Endothelial cell of umbilical vein (primary cell): ENCODE measurements around the gene RFX1. TPM values are rescaled to one million over a fixed set of nuclear protein-coding genes. Genes with fewer than 3 reads are reported as not detected.

ENCODE experiments used
- BruUV-seq: library from RNA; stranded (reverse); fragments of 400-500 nt; replicated peaks from 2 replicates; lab custom pipeline; 2021; lab: Mats Ljungman, UMichigan
- CTCF ChIA-PET: fragments of 300-600, 350-600 bp; sonication (Branson Sonifier 250); formaldehyde crosslinking; loops from one replicate; lab custom pipeline; 2021; ENCODE audit warnings: antibody characterized with exemption, inconsistent platforms; lab: Charles Lee
- POLR2A ChIA-PET: fragments of 300-600, 350-600 bp; sonication (Branson Sonifier 250); formaldehyde crosslinking; loops from one replicate; lab custom pipeline; 2021; ENCODE audit warnings: antibody characterized with exemption, inconsistent platforms; lab: Charles Lee
- DNase-seq: peaks from one replicate; pipeline ENCODE4 v3.0.0-alpha.2; 2011; ENCODE audit warnings: low read depth, low spot score
- FAIRE-seq: peaks from 2 replicates; lab custom pipeline; 2011; peaks lifted over from hg19 to GRCh38; lab: Jason Lieb, UNC
- H2AFZ ChIP-seq: 2 replicates; pipeline ENCODE4 v1.6.0; 2012; ENCODE audit warnings: low read depth, low read length, control low read depth, inconsistent platforms
- H3K27ac ChIP-seq: 2 replicates; pipeline ENCODE4 v1.5.1; 2011; ENCODE audit warnings: low read depth, mild to moderate bottlenecking, control low read depth, low read length, moderate library complexity; ENCODE audit not compliant: insufficient read depth
- H3K27me3 ChIP-seq, 2 experiments: 2 replicates each; pipeline versions ENCODE4 v1.6.0 to v1.6.1; 2011; ENCODE audit warnings: low read length in 2 of 2, mixed read lengths in 1 of 2; ENCODE audit not compliant: control insufficient read depth in 2 of 2, insufficient read depth in 2 of 2
- H3K36me3 ChIP-seq, 2 experiments: 2 replicates in 1 of 2; 3 replicates in 1 of 2; pipeline ENCODE4 v1.5.1; 2011; ENCODE audit warnings: low read length in 2 of 2, mild to moderate bottlenecking in 1 of 2, moderate library complexity in 1 of 2; ENCODE audit not compliant: control insufficient read depth in 2 of 2, insufficient read depth in 2 of 2; ENCODE audit errors: extremely low read depth in 1 of 2
- H3K4me1 ChIP-seq: 3 replicates; pipeline ENCODE4 v1.5.1; 2011; ENCODE audit warnings: mild to moderate bottlenecking, low read length; ENCODE audit not compliant: control insufficient read depth, insufficient read depth; ENCODE audit errors: extremely low read depth
- H3K4me2 ChIP-seq: 2 replicates; pipeline ENCODE4 v1.6.1; 2011; ENCODE audit warnings: low read length, control low read depth, mixed read lengths; ENCODE audit not compliant: insufficient read depth
- H3K4me3 ChIP-seq, 3 experiments: fragments of 200-600 bp in 1 of 3; sonication (generic), shearing (Covaris generic) in 1 of 3; replicated peaks in 1 of 3; 2 replicates each; pipeline ENCODE4 v1.5.1; 2011 to 2016; ENCODE audit warnings: control low read depth in 3 of 3, low read length in 3 of 3, mild to moderate bottlenecking in 2 of 3, inconsistent platforms in 1 of 3, low read depth in 1 of 3, moderate library complexity in 1 of 3; ENCODE audit not compliant: insufficient read depth in 1 of 3
- H3K79me2 ChIP-seq: 2 replicates; pipeline ENCODE4 v1.6.0; 2012; ENCODE audit warnings: low read length, inconsistent platforms; ENCODE audit not compliant: control insufficient read depth, insufficient read depth
- H3K9ac ChIP-seq: replicated peaks from 2 replicates; pipeline ENCODE3; 2011; ENCODE audit warnings: low read length, control low read depth; ENCODE audit not compliant: insufficient read depth; ENCODE audit errors: extremely low read depth
- H3K9me1 ChIP-seq: replicated peaks from 3 replicates; pipeline ENCODE4 v1.6.0; 2011; ENCODE audit warnings: mild to moderate bottlenecking, low read length; ENCODE audit not compliant: control insufficient read depth, insufficient read depth; ENCODE audit errors: extremely low read depth
- H3K9me3 ChIP-seq: replicated peaks from 2 replicates; pipeline ENCODE4 v1.5.1; 2012; ENCODE audit warnings: low read length, inconsistent platforms; ENCODE audit not compliant: control insufficient read depth, insufficient read depth
- H4K20me1 ChIP-seq: replicated peaks from 2 replicates; pipeline ENCODE3; 2011; ENCODE audit warnings: mild to moderate bottlenecking, low read length; ENCODE audit not compliant: control insufficient read depth, insufficient read depth; ENCODE audit errors: extremely low read depth
- CTCF ChIP-seq, 2 donors: IDR thresholded peaks; 1 replicate in 1 of 2; 2 replicates in 1 of 2; pipeline ENCODE4 v1.5.1; 2011; ENCODE audit warnings: low read length in 2 of 2, mild to moderate bottlenecking in 2 of 2, moderate library complexity in 2 of 2, control low read depth in 1 of 2, inconsistent platforms in 1 of 2, low read depth in 1 of 2; ENCODE audit not compliant: insufficient read depth in 1 of 2; ENCODE audit errors: extremely low read depth in 1 of 2
- FOS ChIP-seq: IDR thresholded peaks from 2 replicates; pipeline ENCODE4 v1.6.1; 2011; ENCODE audit warnings: mild to moderate bottlenecking, low read length, moderate library complexity, borderline replicate concordance; ENCODE audit not compliant: insufficient read depth
- GATA2 ChIP-seq: IDR thresholded peaks from 2 replicates; pipeline ENCODE4 v1.7.0; 2011; ENCODE audit warnings: low read depth, mild to moderate bottlenecking, moderate library complexity, mixed read lengths, low read length; ENCODE audit not compliant: insufficient read length, insufficient read depth
- POLR2AphosphoS5 ChIP-seq: IDR thresholded peaks from 2 replicates; pipeline ENCODE4 v1.6.1; 2012; ENCODE audit warnings: low read depth, mild to moderate bottlenecking, control low read depth, low read length, moderate library complexity; ENCODE audit not compliant: insufficient read depth
- dilution Hi-C: fragments of 300-500 bp; cut with MboI; formaldehyde crosslinking; loops from one replicate; pipeline ENCODE4 v1.15.0; 2019; ENCODE audit warnings: low sequenced_read_pairs; ENCODE audit not compliant: extremely low pct_ligation_motif_present
- intact Hi-C: fragments of 100-400 bp; cut with micrococcal nuclease; formaldehyde crosslinking; loops from one replicate; pipeline ENCODE4 v1.10.0; 2022
- polyA plus RNA-seq, 4 experiments: library from polyadenylated mRNA; depleted of rRNA in 3 of 4; stranded (reverse) in 3 of 4; unstranded in 1 of 4; fragments of >200 nt; gene quantifications; 2 replicates each; pipeline versions ENCODE4 v1.2.1 to v1.2.3, GENCODE V29; 2011 to 2012; ENCODE audit warnings: missing spikeins in 1 of 4
- total RNA-seq: library from RNA; stranded (reverse); gene quantifications from 2 replicates; pipeline ENCODE4 v1.2.3, GENCODE V29; 2021

The RFX1 gene
- total and polyA plus RNA-seq, 2 donors (not counting 3 experiments of a cell fraction or from before 2014, with no cell fraction given): 2.3 to 14.7 TPM

DNA sequence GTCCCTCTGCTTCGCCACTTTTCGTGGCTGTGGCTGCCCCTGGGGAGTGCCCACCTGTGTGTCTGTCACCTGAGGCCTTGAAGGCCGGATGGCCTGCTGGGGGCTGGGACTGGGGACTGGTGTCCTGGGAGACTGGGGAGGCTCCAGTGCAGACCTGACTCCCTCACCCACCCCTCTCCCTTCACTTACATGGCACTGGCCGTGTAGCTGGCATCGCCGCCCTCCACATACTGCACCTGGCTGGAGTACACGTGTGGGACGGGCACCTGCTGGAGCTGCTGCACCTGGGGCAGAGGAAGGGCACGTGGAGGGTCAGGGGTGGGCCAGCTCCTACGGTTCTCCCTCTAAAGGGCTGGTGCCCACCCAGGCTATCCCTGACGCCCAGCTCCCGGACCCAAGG, 28.3 kb downstream of the RFX1 start:
- no peak for TF ChIP-seq CTCF (IDR thresholded peaks at IDR 0.05; ENCODE audit: extremely low read depth in 1 of 2, insufficient read depth in 1 of 2, low read depth in 1 of 2, low read length in 2 of 2)
- TF ChIP-seq GATA2: no peak
- Histone ChIP-seq H3K27ac (no peak overlapping the region), H3K4me2 (no peak overlapping the region), H4K20me1 (no peaks in the 10 kb centered on the region), H3K27me3 (no peaks in the 10 kb centered on the region), H3K36me3 (peaks cover 0 to 4% of the 10 kb centered on the region in 2 experiments), H3K79me2 (no peaks in the 10 kb centered on the region), H3K9me1 (no peaks in the 10 kb centered on the region), H3K4me1 (peaks cover 9% of the 10 kb centered on the region), H3K4me3 (no peak overlapping the region), H2AFZ (no peak overlapping the region), H3K9ac (no peak overlapping the region), H3K9me3 (no peaks in the 10 kb centered on the region)
- CTCF ChIA-PET: interaction anchor here (0.7 to 2.5 kb wide), 10 partner anchors 10 to 94 kb away, joined by 3 to 13 read pairs (median 4); partner anchors contain the start of genes DCAF15, IL27RA, MISP3 and RFX1
- intact Hi-C loops: loop anchor here (1.0 kb wide), 2 partner anchors 8 to 27 kb away; no protein-coding TSS in a partner anchor
- FAIRE-seq: no peak
- no peak for DNase-seq
- BruUV-seq: no TSS peak
- dilution Hi-C loops: no loop called here
- POLR2A ChIA-PET: no interaction called here

GRCh38 chr19:13976446-13976845, 29.7 kb downstream of the RFX1 start:
- TF ChIP-seq POLR2AphosphoS5 (no peak), FOS (no peak)
- no peak overlapping the region for H3K4me3 ChIP-seq
- ChIA-PET POLR2A (no interaction called here), CTCF (interaction anchor here (0.7 to 1.5 kb wide), 2 partner anchors 46 to 1011 kb away, joined by 3 to 4 read pairs; no protein-coding TSS in a partner anchor)
- peaks cover 0 to 2% of the 10 kb centered on the region in 2 experiments for H3K36me3 ChIP-seq
- H3K9ac ChIP-seq: no peak overlapping the region
- FAIRE-seq (no peak), DNase-seq (no peak)
- no peak overlapping the region for H3K4me2 ChIP-seq
- no peak overlapping the region for H2AFZ ChIP-seq
- dilution Hi-C loops (no loop called here), intact Hi-C loops (no loop called here)
- no peaks in the 10 kb centered on the region for H4K20me1 ChIP-seq
- no TSS peak for BruUV-seq
- no peaks in the 10 kb centered on the region for H3K9me3 ChIP-seq
- peaks cover 9% of the 10 kb centered on the region for H3K4me1 ChIP-seq
- H3K79me2 ChIP-seq: no peaks in the 10 kb centered on the region
- H3K27me3 ChIP-seq: no peaks in the 10 kb centered on the region
- no peak overlapping the region for H3K27ac ChIP-seq
- no peaks in the 10 kb centered on the region for H3K9me1 ChIP-seq
